IMR-90 (cell line): ENCODE results near the gene GAS5. TPM values are rescaled to one million over a fixed set of nuclear protein-coding genes. Genes with fewer than 3 reads are reported as not detected.
A peak's percentile ranks its signal among the peaks of the same experiment; 100 is the strongest.

ENCODE experiments used
- ATAC-seq: fragments of 200-7000 bp; cut with Tn5 transposase; 2 replicates; pipeline ENCODE4 v1.9.1; 2020; ENCODE audit warnings: low read depth, mild to moderate bottlenecking, moderate library complexity
- BruUV-seq: library from RNA; stranded (reverse); fragments of 400-500 nt; replicated peaks from 2 replicates; lab custom pipeline; 2021; lab: Mats Ljungman, UMichigan
- CTCF ChIA-PET: fragments of 300-600 bp; formaldehyde crosslinking; extraction: SDS; loops from one replicate; lab custom pipeline; 2021; ENCODE audit warnings: antibody characterized with exemption; lab: Yijun Ruan, JAX
- POLR2A ChIA-PET: fragments of 300-600 bp; sonication (Branson Sonifier 250); formaldehyde crosslinking; loops from one replicate; lab custom pipeline; 2022; ENCODE audit warnings: antibody characterized with exemption; ENCODE audit not compliant: unreplicated experiment; lab: Charles Lee
- DNase-seq: peaks from one replicate; pipeline ENCODE4 v3.0.0; 2013
- H2AFZ ChIP-seq: replicated peaks from 2 replicates; pipeline ENCODE3; 2013; ENCODE audit warnings: low read length, mild to moderate bottlenecking; ENCODE audit not compliant: poor library complexity
- H2AK5ac ChIP-seq: 2 replicates; pipeline ENCODE4 v1.6.1; 2013; ENCODE audit warnings: low read depth, low read length, inconsistent platforms
- H2AK9ac ChIP-seq: replicated peaks from 2 replicates; pipeline ENCODE3; 2013; ENCODE audit warnings: mild to moderate bottlenecking, low read depth, low read length, moderate library complexity; ENCODE audit not compliant: poor library complexity
- H2BK120ac ChIP-seq: 2 replicates; pipeline ENCODE4 v1.6.1; 2013; ENCODE audit warnings: low read depth, low read length, inconsistent platforms
- H2BK15ac ChIP-seq: 3 replicates; pipeline ENCODE4 v1.6.1; 2013; ENCODE audit warnings: low read depth, low read length, inconsistent platforms
- H2BK20ac ChIP-seq: 2 replicates; pipeline ENCODE4 v1.6.1; 2013; ENCODE audit warnings: low read depth, mild to moderate bottlenecking, inconsistent platforms, low read length, moderate library complexity
- H2BK5ac ChIP-seq: 2 replicates; pipeline ENCODE4 v1.6.1; 2013; ENCODE audit warnings: mild to moderate bottlenecking, low read depth, low read length, inconsistent platforms; ENCODE audit not compliant: poor library complexity, severe bottlenecking
- H3K14ac ChIP-seq: replicated peaks from 2 replicates; pipeline ENCODE4 v1.6.1; 2013; ENCODE audit warnings: low read depth, low read length, inconsistent platforms
- H3K18ac ChIP-seq: 2 replicates; pipeline ENCODE4 v1.6.1; 2013; ENCODE audit warnings: low read depth, low read length, control low read depth
- H3K23ac ChIP-seq: 2 replicates; pipeline ENCODE4 v1.6.1; 2013; ENCODE audit warnings: low read depth, low read length, inconsistent platforms
- H3K27ac ChIP-seq: 2 replicates; pipeline ENCODE4 v1.5.1; 2013; ENCODE audit warnings: mild to moderate bottlenecking, control low read depth, low read length; ENCODE audit not compliant: insufficient read depth
- H3K27me3 ChIP-seq: 2 replicates; pipeline ENCODE4 v1.6.1; 2013; ENCODE audit warnings: low read length; ENCODE audit not compliant: control insufficient read depth, insufficient read depth
- H3K36me3 ChIP-seq: 2 replicates; pipeline ENCODE4 v1.6.1; 2013; ENCODE audit warnings: low read length, mixed read lengths; ENCODE audit not compliant: control insufficient read depth, insufficient read depth
- H3K4ac ChIP-seq: 2 replicates; pipeline ENCODE4 v1.6.1; 2013; ENCODE audit warnings: low read depth, low read length, inconsistent platforms
- H3K4me1 ChIP-seq: 2 replicates; pipeline ENCODE4 v1.6.1; 2013; ENCODE audit warnings: low read length, mixed read lengths; ENCODE audit not compliant: control insufficient read depth, insufficient read depth
- H3K4me2 ChIP-seq: 2 replicates; pipeline ENCODE4 v1.6.1; 2013; ENCODE audit warnings: low read depth, mild to moderate bottlenecking, control low read depth, low read length, moderate library complexity
- H3K4me3 ChIP-seq: 2 replicates; pipeline ENCODE4 v1.5.1; 2013; ENCODE audit warnings: low read depth, mild to moderate bottlenecking, control low read depth, low read length, moderate library complexity; ENCODE audit not compliant: insufficient read depth
- H3K56ac ChIP-seq: 2 replicates; pipeline ENCODE4 v1.6.1; 2013; ENCODE audit warnings: low read length, inconsistent platforms; ENCODE audit not compliant: insufficient read depth; ENCODE audit errors: extremely low read depth
- H3K79me1 ChIP-seq, 2 experiments: 2 replicates each; pipeline ENCODE4 v1.6.1; 2013; ENCODE audit warnings: low read length in 2 of 2, inconsistent platforms in 1 of 2, low read depth in 1 of 2
- H3K9ac ChIP-seq: 2 replicates; pipeline ENCODE4 v1.6.1; 2013; ENCODE audit warnings: low read depth, low read length, control low read depth
- H3K9me1 ChIP-seq: 2 replicates; pipeline ENCODE4 v1.6.1; 2013; ENCODE audit warnings: low read length, inconsistent platforms; ENCODE audit not compliant: insufficient read depth
- H3K9me3 ChIP-seq: 2 replicates; pipeline ENCODE4 v1.6.1; 2013; ENCODE audit warnings: low read length; ENCODE audit not compliant: control insufficient read depth, insufficient read depth
- H4K20me1 ChIP-seq: 2 replicates; pipeline ENCODE4 v1.6.1; 2013; ENCODE audit warnings: low read length, inconsistent platforms; ENCODE audit not compliant: insufficient read depth
- H4K5ac ChIP-seq: 2 replicates; pipeline ENCODE4 v1.6.1; 2013; ENCODE audit warnings: mild to moderate bottlenecking, low read depth, low read length, control low read depth
- H4K8ac ChIP-seq, 2 experiments: 2 replicates each; pipeline ENCODE4 v1.6.1; 2013; ENCODE audit warnings: low read depth in 2 of 2, low read length in 2 of 2, control low read depth in 1 of 2, inconsistent platforms in 1 of 2
- H4K91ac ChIP-seq: 2 replicates; pipeline ENCODE4 v1.6.1; 2013; ENCODE audit warnings: low read depth, low read length, inconsistent platforms; ENCODE audit not compliant: insufficient read depth
- BHLHE40 ChIP-seq: fragments of 150-350 bp; IDR thresholded peaks from 2 replicates; pipeline ENCODE4 v1.6.1; 2016; ENCODE audit warnings: mild to moderate bottlenecking, low read depth, low read length
- CHD1 ChIP-seq: IDR thresholded peaks from 2 replicates; pipeline ENCODE4 v1.6.1; 2012; ENCODE audit warnings: low read depth, low read length, improper control_type of control experiment
- MAZ ChIP-seq: IDR thresholded peaks from 2 replicates; pipeline ENCODE4 v1.6.1; 2012; ENCODE audit warnings: low read depth, mild to moderate bottlenecking, low read length, improper control_type of control experiment, moderate library complexity, borderline replicate concordance
- MXI1 ChIP-seq: IDR thresholded peaks from 2 replicates; pipeline ENCODE4 v1.6.1; 2012; ENCODE audit warnings: low read depth, mild to moderate bottlenecking, low read length, moderate library complexity, borderline replicate concordance
- POLR2A ChIP-seq: IDR thresholded peaks from 2 replicates; pipeline ENCODE4 v1.6.1; 2012; ENCODE audit warnings: mild to moderate bottlenecking, low read depth, low read length
- RAD21 ChIP-seq: IDR thresholded peaks from 2 replicates; pipeline ENCODE4 v1.6.1; 2012; ENCODE audit warnings: low read length, improper control_type of control experiment
- RCOR1 ChIP-seq: IDR thresholded peaks from 2 replicates; pipeline ENCODE4 v1.6.1; 2012; ENCODE audit warnings: mild to moderate bottlenecking, low read length, improper control_type of control experiment; ENCODE audit not compliant: insufficient replicate concordance
- SMC3 ChIP-seq: fragments of 150-350 bp; IDR thresholded peaks from 2 replicates; pipeline ENCODE4 v1.6.1; 2016; ENCODE audit warnings: low read depth, mild to moderate bottlenecking, antibody characterized with exemption, low read length, moderate library complexity
- dilution Hi-C: fragments of 300-500 bp; cut with HindIII; formaldehyde crosslinking; loops from one replicate; pipeline ENCODE4 v1.14.3; 2018; ENCODE audit warnings: low sequenced_read_pairs; ENCODE audit not compliant: unreplicated experiment
- in situ Hi-C: fragments of 300-500 bp; cut with MboI; formaldehyde crosslinking; loops from 3 replicates; pipeline ENCODE4 v1.14.3; 2019; ENCODE audit warnings: low sequenced_read_pairs, inconsistent platforms, mixed read lengths
- intact Hi-C: fragments of 100-400 bp; cut with micrococcal nuclease; formaldehyde crosslinking; loops from 2 replicates; pipeline ENCODE4 v1.10.0; 2022
- polyA plus RNA-seq, 3 experiments: library from polyadenylated mRNA; depleted of rRNA; stranded (reverse); fragments of >200 nt; gene quantifications; 2 replicates each; pipeline ENCODE4 v1.2.3, GENCODE V29; 2012; ENCODE audit warnings: low replicate concordance in 1 of 3
- total RNA-seq: library from RNA; depleted of rRNA; stranded (reverse); fragments of >200 nt; gene quantifications from 2 replicates; pipeline ENCODE4 v1.2.3, GENCODE V29; 2012

The GAS5 gene
- total and polyA plus RNA-seq, 2 of the 4 experiments (the other 2 are of a cell fraction), result 380 to 737 TPM

DNA sequence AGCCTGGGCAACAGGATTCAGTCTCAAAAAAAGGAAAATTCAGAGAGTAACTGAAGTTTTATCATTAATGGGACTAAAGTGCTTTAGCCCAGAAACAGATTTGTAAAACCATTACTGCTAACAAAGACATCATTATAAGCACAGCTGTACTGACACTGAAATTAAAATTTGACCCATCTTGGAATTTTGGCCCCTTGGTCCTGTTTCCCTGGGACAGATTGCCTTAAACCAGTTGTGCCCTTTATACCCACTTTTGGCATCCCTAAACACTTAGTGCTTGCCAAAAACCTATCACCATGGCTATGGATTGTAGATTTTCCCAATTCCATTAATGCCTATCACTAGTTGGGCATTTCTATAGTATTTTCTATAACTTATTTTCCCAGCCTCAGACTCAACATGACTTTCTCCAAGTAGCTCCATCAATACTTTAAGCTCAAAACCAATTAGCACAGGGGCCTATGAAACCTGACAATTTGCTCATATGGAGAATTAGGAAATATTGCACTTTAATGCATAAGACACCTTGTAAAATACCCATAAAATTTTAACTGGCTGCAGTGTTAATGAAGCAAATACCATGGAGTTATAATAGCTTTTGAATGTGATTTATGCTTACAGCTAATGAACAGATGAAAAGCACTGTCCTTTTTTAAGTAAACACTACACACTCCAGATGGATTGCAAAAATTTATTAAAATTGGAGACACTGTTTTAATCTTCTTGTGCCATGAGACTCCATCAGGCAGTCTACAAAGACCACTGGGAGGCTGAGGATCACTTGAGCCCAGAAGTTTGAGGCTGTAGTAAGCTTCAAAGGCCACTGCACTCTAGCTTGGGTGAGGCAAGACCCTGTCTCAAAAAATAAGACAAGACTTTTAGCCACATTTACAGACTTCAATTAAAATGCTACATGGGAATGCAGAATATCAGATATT lies 4.3 kb downstream of the GAS5 start:
- H3K4me2 ChIP-seq, result no peak overlapping the region
- dilution Hi-C loops (no loop called here), in situ Hi-C loops (no loop called here), intact Hi-C loops (no loop called here)
- H4K8ac ChIP-seq, result no peak overlapping the region
- no peaks in the 10 kb centered on the region for H3K27me3 ChIP-seq
- H4K91ac ChIP-seq, result no peak overlapping the region
- TF ChIP-seq MXI1, result no peak
- no peak for TF ChIP-seq RCOR1
- TF ChIP-seq MAZ, result no peak
- TF ChIP-seq CHD1, result no peak
- TF ChIP-seq RAD21, result no peak
- TF ChIP-seq BHLHE40, result no peak
- TF ChIP-seq POLR2A, result no peak; the same call in 1 of the 2 replicates
- no peak for TF ChIP-seq SMC3
- DNase-seq (no peak), ATAC-seq (no peak)
- H2BK20ac ChIP-seq, result no peak overlapping the region
- no peak overlapping the region for H2AFZ ChIP-seq
- no peak overlapping the region for H2AK9ac ChIP-seq
- peaks cover 68% of the 10 kb centered on the region for H4K20me1 ChIP-seq
- H2BK15ac ChIP-seq, result no peak overlapping the region
- peaks cover 44% of the 10 kb centered on the region for H3K36me3 ChIP-seq
- H3K4me3 ChIP-seq, result no peak overlapping the region
- no peaks in the 10 kb centered on the region for H3K9me1 ChIP-seq
- H3K56ac ChIP-seq, result no peak overlapping the region
- H3K9ac ChIP-seq, result no peak overlapping the region
- H2BK120ac ChIP-seq, result no peak overlapping the region
- no peaks in the 10 kb centered on the region for H3K9me3 ChIP-seq
- no TSS peak for BruUV-seq
- no peak overlapping the region for H2BK5ac ChIP-seq
- H4K5ac ChIP-seq, result no peak overlapping the region
- H3K79me1 ChIP-seq, result peaks cover 9 to 35% of the 10 kb centered on the region in 2 experiments; a peak in 3 of 4 replicates
- H3K27ac ChIP-seq, result no peak overlapping the region
- no peak overlapping the region for H3K4ac ChIP-seq
- ChIA-PET POLR2A (no interaction called here), CTCF (no interaction called here)
- no peak overlapping the region for H3K14ac ChIP-seq
- H2AK5ac ChIP-seq, result no peak overlapping the region
- 0 out of 2 replicates have a peak overlapping the region, but pooled peaks have one; percentile 47 for H3K23ac ChIP-seq
- no peak overlapping the region for H3K18ac ChIP-seq
- H3K4me1 ChIP-seq, result no peaks in the 10 kb centered on the region
